GM18517 (cell line): Measurements from ENCODE around the gene LRP1-AS.

Source experiments
- ATAC-seq: cut with Tn5 transposase; IDR thresholded peaks from one replicate; pipeline ENCODE4 v1.9.1; 2021; ENCODE audit warnings: mild to moderate bottlenecking, moderate library complexity; ENCODE audit not compliant: unreplicated experiment

LRP1-AS gene

GRCh38 chr12:57142727-57143126, 4.7 kb downstream of the LRP1-AS start:
- no peak for ATAC-seq

- no peak for ATAC-seq
Measured at GRCh38 chr12:57142121-57142520, 5.3 kb downstream of the LRP1-AS start.

GRCh38 chr12:57141249-57141648, 6.2 kb downstream of the LRP1-AS start:
- ATAC-seq: no peak

GRCh38 chr12:57139796-57140649, 7.4 kb downstream of the LRP1-AS start:
- ATAC-seq: no peak

GRCh38 chr12:57138526-57139272, 8.7 kb downstream of the LRP1-AS start:
- no peak for ATAC-seq

GRCh38 chr12:57135527-57136326, 11.7 kb downstream of the LRP1-AS start:
- ATAC-seq: no peak

GRCh38 chr12:57134949-57135348, 12.5 kb downstream of the LRP1-AS start:
- no peak for ATAC-seq

GRCh38 chr12:57133916-57134315, 13.5 kb downstream of the LRP1-AS start:
- ATAC-seq: no peak

- ATAC-seq: no peak
Measured at GRCh38 chr12:57133013-57133569, 14.3 kb downstream of the LRP1-AS start.

GRCh38 chr12:57131896-57132744, 15.3 kb downstream of the LRP1-AS start:
- ATAC-seq: no peak

- no peak for ATAC-seq
Measured at GRCh38 chr12:57130941-57131340, 16.5 kb downstream of the LRP1-AS start.

GRCh38 chr12:57129889-57130288, 17.5 kb downstream of the LRP1-AS start:
- ATAC-seq: no peak

GRCh38 chr12:57129321-57129842, 18.0 kb downstream of the LRP1-AS start:
- no peak for ATAC-seq

GRCh38 chr12:57128519-57129247, 18.7 kb downstream of the LRP1-AS start:
- ATAC-seq: no peak

- ATAC-seq: no peak
Measured at GRCh38 chr12:57127726-57128518, 19.5 kb downstream of the LRP1-AS start, which contains the start of gene LRP1. Gene LRP1 (plus strand): TSS chr12:57128483. CDS start chr12:57128965, 482 bp downstream.

- no peak for ATAC-seq
Measured at GRCh38 chr12:57127101-57127725, 20.2 kb downstream of the LRP1-AS start.

GRCh38 chr12:57126561-57126960, 20.9 kb downstream of the LRP1-AS start:
- ATAC-seq: no peak

- ATAC-seq: no peak
Measured at GRCh38 chr12:57126061-57126460, 21.4 kb downstream of the LRP1-AS start.
